ENCODE results near the gene DNAH14. TPM values are rescaled to one million over a fixed set of nuclear protein-coding genes. Genes with fewer than 3 reads are reported as not detected.
A peak's percentile ranks its signal among the peaks of the same experiment; 100 is the strongest.

DNAH14 gene
- total and polyA plus RNA-seq, 2 experiments from 2014 or later = 55.3 to 80.2 TPM

DNA sequence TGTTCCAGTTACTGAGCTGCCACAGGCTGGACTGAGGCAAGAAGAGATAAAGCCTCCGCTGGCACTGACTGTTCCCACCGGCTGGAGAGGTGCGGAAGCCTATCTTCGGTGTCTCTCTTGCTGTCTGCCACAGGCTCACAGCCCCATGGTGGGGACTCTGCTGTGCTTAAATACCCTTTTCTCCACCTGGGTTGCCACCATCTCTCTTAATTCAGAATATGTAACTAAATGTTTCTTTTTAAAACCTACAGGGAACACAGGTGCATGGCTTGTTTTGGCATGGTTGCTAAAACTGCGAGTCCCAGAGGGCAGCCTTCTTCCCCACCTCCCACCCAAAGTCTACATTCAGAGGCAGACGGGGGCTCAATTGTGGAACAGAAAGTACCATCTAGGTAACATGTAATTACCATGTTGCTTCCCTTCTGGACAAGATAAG is 506.5 kb downstream of the DNAH14 start (continued):
- TF ChIP-seq, protein P1, sequence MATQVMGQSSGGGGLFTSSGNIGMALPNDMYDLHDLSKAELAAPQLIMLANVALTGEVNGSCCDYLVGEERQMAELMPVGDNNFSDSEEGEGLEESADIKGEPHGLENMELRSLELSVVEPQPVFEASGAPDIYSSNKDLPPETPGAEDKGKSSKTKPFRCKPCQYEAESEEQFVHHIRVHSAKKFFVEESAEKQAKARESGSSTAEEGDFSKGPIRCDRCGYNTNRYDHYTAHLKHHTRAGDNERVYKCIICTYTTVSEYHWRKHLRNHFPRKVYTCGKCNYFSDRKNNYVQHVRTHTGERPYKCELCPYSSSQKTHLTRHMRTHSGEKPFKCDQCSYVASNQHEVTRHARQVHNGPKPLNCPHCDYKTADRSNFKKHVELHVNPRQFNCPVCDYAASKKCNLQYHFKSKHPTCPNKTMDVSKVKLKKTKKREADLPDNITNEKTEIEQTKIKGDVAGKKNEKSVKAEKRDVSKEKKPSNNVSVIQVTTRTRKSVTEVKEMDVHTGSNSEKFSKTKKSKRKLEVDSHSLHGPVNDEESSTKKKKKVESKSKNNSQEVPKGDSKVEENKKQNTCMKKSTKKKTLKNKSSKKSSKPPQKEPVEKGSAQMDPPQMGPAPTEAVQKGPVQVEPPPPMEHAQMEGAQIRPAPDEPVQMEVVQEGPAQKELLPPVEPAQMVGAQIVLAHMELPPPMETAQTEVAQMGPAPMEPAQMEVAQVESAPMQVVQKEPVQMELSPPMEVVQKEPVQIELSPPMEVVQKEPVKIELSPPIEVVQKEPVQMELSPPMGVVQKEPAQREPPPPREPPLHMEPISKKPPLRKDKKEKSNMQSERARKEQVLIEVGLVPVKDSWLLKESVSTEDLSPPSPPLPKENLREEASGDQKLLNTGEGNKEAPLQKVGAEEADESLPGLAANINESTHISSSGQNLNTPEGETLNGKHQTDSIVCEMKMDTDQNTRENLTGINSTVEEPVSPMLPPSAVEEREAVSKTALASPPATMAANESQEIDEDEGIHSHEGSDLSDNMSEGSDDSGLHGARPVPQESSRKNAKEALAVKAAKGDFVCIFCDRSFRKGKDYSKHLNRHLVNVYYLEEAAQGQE (IDR thresholded peaks at IDR 0.05; ENCODE audit: unreplicated experiment) = no peak
- no peak for TF ChIP-seq JUNB (IDR thresholded peaks at IDR 0.05; ENCODE audit: unreplicated experiment)
- TF ChIP-seq, protein P2, sequence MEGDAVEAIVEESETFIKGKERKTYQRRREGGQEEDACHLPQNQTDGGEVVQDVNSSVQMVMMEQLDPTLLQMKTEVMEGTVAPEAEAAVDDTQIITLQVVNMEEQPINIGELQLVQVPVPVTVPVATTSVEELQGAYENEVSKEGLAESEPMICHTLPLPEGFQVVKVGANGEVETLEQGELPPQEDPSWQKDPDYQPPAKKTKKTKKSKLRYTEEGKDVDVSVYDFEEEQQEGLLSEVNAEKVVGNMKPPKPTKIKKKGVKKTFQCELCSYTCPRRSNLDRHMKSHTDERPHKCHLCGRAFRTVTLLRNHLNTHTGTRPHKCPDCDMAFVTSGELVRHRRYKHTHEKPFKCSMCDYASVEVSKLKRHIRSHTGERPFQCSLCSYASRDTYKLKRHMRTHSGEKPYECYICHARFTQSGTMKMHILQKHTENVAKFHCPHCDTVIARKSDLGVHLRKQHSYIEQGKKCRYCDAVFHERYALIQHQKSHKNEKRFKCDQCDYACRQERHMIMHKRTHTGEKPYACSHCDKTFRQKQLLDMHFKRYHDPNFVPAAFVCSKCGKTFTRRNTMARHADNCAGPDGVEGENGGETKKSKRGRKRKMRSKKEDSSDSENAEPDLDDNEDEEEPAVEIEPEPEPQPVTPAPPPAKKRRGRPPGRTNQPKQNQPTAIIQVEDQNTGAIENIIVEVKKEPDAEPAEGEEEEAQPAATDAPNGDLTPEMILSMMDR (conservative IDR thresholded peaks at IDR 0.05; ENCODE audit: low read depth in 2 of 2) = no peak

DNA sequence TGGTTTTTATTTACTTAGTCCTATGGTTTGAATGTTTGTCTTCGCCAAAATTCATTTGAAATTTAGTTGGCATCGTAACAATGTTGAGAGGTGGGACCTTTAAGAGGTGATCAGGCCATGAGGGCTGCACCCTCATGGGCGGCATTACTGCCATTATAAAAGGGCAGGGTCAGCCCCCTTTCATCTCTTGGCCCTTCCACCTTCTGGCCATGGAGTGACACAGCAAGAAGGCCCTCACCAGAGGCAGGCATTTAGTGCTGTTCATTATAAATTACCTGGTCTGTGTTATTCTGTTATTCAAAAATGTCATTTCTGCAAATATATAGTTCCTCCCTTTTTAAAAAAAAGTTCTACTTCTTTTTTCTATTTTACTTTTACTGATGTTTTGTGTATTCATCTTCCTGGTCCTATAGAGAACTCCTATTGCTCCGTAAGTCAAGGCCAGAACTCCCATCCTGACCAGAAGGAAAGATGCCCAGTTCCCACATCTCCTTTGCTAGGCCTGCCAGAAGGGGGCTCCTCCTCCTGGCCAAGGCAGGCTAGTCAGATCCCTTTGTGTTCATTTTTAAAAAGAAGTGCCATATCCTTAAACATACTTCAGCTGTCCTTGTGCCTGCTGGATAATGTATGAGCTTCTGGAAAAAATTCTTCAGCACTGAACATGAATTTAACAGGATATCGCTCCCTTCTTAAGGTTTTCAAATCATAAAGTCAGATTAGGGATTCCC is 508.4 kb downstream of the DNAH14 start:
- H3K9me3 Mint-ChIP-seq = peaks cover 2% of the 10 kb centered on the region; the same call in 1 of the 3 replicates
- H3K4me3 Mint-ChIP-seq = no peak overlapping the region
- no peaks in the 10 kb centered on the region for H3K79me2 ChIP-seq (replicated peaks; ENCODE audit: insufficient read depth)
- H2AFZ ChIP-seq = no peak overlapping the region
- no peak overlapping the region for H3K4me2 ChIP-seq
- DNase-seq (ENCODE audit: low spot score) (peak; percentile 61), ATAC-seq (peak; percentile 85)
- H3K27ac Mint-ChIP-seq = no peak overlapping the region
- no peaks in the 10 kb centered on the region for H3K36me3 ChIP-seq (ENCODE audit: insufficient read depth)
- H3K36me3 Mint-ChIP-seq (ENCODE audit: low read depth) = no peaks in the 10 kb centered on the region
- no peaks in the 10 kb centered on the region for H3K27me3 ChIP-seq (ENCODE audit: insufficient read depth)
- H3K9me2 ChIP-seq (ENCODE audit: insufficient read depth) = no peaks in the 10 kb centered on the region
- peaks cover 6% of the 10 kb centered on the region; the same call in 2 of the 3 replicates for H3K4me1 Mint-ChIP-seq
- H3K4me1 ChIP-seq (ENCODE audit: insufficient read depth) = no peaks in the 10 kb centered on the region
- peaks cover under 1% of the 10 kb centered on the region for H3K27me3 Mint-ChIP-seq (ENCODE audit: insufficient read depth, low read depth, poor library complexity)
- H3F3A ChIP-seq (replicated peaks; ENCODE audit: low read depth) = no peaks in the 10 kb centered on the region
- no peak overlapping the region for H3K4me3 ChIP-seq
- TF ChIP-seq, protein P2 (conservative IDR thresholded peaks at IDR 0.05; ENCODE audit: low read depth in 2 of 2) = peak; percentile 56 to 77
- TF ChIP-seq, protein P3, sequence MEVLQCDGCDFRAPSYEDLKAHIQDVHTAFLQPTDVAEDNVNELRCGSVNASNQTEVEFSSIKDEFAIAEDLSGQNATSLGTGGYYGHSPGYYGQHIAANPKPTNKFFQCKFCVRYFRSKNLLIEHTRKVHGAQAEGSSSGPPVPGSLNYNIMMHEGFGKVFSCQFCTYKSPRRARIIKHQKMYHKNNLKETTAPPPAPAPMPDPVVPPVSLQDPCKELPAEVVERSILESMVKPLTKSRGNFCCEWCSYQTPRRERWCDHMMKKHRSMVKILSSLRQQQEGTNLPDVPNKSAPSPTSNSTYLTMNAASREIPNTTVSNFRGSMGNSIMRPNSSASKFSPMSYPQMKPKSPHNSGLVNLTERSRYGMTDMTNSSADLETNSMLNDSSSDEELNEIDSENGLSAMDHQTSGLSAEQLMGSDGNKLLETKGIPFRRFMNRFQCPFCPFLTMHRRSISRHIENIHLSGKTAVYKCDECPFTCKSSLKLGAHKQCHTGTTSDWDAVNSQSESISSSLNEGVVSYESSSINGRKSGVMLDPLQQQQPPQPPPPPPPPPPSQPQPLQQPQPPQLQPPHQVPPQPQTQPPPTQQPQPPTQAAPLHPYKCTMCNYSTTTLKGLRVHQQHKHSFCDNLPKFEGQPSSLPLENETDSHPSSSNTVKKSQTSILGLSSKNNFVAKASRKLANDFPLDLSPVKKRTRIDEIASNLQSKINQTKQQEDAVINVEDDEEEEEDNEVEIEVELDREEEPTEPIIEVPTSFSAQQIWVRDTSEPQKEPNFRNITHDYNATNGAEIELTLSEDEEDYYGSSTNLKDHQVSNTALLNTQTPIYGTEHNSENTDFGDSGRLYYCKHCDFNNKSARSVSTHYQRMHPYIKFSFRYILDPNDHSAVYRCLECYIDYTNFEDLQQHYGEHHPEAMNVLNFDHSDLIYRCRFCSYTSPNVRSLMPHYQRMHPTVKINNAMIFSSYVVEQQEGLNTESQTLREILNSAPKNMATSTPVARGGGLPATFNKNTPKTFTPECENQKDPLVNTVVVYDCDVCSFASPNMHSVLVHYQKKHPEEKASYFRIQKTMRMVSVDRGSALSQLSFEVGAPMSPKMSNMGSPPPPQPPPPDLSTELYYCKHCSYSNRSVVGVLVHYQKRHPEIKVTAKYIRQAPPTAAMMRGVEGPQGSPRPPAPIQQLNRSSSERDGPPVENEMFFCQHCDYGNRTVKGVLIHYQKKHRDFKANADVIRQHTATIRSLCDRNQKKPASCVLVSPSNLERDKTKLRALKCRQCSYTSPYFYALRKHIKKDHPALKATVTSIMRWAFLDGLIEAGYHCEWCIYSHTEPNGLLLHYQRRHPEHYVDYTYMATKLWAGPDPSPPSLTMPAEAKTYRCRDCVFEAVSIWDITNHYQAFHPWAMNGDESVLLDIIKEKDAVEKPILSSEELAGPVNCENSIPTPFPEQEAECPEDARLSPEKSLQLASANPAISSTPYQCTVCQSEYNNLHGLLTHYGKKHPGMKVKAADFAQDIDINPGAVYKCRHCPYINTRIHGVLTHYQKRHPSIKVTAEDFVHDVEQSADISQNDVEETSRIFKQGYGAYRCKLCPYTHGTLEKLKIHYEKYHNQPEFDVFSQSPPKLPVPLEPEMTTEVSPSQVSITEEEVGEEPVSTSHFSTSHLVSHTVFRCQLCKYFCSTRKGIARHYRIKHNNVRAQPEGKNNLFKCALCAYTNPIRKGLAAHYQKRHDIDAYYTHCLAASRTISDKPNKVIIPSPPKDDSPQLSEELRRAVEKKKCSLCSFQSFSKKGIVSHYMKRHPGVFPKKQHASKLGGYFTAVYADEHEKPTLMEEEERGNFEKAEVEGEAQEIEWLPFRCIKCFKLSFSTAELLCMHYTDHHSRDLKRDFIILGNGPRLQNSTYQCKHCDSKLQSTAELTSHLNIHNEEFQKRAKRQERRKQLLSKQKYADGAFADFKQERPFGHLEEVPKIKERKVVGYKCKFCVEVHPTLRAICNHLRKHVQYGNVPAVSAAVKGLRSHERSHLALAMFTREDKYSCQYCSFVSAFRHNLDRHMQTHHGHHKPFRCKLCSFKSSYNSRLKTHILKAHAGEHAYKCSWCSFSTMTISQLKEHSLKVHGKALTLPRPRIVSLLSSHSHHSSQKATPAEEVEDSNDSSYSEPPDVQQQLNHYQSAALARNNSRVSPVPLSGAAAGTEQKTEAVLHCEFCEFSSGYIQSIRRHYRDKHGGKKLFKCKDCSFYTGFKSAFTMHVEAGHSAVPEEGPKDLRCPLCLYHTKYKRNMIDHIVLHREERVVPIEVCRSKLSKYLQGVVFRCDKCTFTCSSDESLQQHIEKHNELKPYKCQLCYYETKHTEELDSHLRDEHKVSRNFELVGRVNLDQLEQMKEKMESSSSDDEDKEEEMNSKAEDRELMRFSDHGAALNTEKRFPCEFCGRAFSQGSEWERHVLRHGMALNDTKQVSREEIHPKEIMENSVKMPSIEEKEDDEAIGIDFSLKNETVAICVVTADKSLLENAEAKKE (CRISPR knock-in tag; IDR thresholded peaks at IDR 0.05) = no peak
- TF ChIP-seq JUNB (IDR thresholded peaks at IDR 0.05; ENCODE audit: unreplicated experiment) = no peak
- TF ChIP-seq NANOG (IDR thresholded peaks at IDR 0.05; ENCODE audit: borderline replicate concordance) = no peak
- TF ChIP-seq POLR2AphosphoS5 (IDR thresholded peaks at IDR 0.05; ENCODE audit: low read depth) = no peak
- TF ChIP-seq EZH2phosphoT487 (IDR thresholded peaks at IDR 0.05; ENCODE audit: unreplicated experiment) = no peak
- H3K27ac ChIP-seq (ENCODE audit: low read depth) = no peak overlapping the region; the same call in 1 of the 2 replicates
- H4K20me1 ChIP-seq (replicated peaks; ENCODE audit: insufficient read depth) = no peaks in the 10 kb centered on the region

Measured in GM23338 (cell line).